SU-DHL-6 (cell line): Measurements from ENCODE around the gene GBP5.
"Not testable (repeated sequence)": the region's sequence is repeated elsewhere in the genome, so short reads cannot be mapped to it uniquely, and the experiment has no call there.

Experiments
- H2AFZ ChIP-seq: fragments of 200-600 bp; sonication (generic); 2 replicates; pipeline ENCODE4 v1.6.1; 2014; ENCODE audit warnings: low read depth, mild to moderate bottlenecking, moderate library complexity, mixed read lengths, antibody characterized with exemption, low read length; ENCODE audit not compliant: severe bottlenecking
- H3F3A ChIP-seq: fragments of 200-600 bp; shearing (Covaris generic); 2 replicates; pipeline ENCODE4 v1.6.0; 2016; ENCODE audit warnings: antibody characterized with exemption, mild to moderate bottlenecking; ENCODE audit not compliant: insufficient read depth
- H3K27ac ChIP-seq: fragments of 200-600 bp; sonication (generic); 2 replicates; pipeline ENCODE4 v1.5.1; 2016; ENCODE audit warnings: low read depth, mild to moderate bottlenecking, low read length, moderate library complexity, mixed read lengths
- H3K27me3 ChIP-seq: fragments of 200-600 bp; sonication (generic), shearing (Covaris generic); 2 replicates; pipeline ENCODE4 v1.6.0; 2014; ENCODE audit warnings: mild to moderate bottlenecking, low read length
- H3K36me3 ChIP-seq: fragments of 200-600 bp; sonication (generic); 2 replicates; pipeline ENCODE4 v1.6.1; 2014; ENCODE audit warnings: mild to moderate bottlenecking, low read length, mixed read lengths
- H3K4me2 ChIP-seq: fragments of 300-600, 200-600 bp; shearing (Covaris generic), sonication (generic); 2 replicates; pipeline ENCODE4 v1.6.0; 2014; ENCODE audit warnings: low read length, low read depth, mild to moderate bottlenecking; ENCODE audit not compliant: poor library complexity, severe bottlenecking
- H3K4me3 ChIP-seq: fragments of 200-600 bp; sonication (generic); 2 replicates; pipeline ENCODE4 v1.5.1; 2014; ENCODE audit warnings: antibody characterized with exemption, low read length, mild to moderate bottlenecking, mixed read lengths; ENCODE audit not compliant: insufficient read depth, poor library complexity, severe bottlenecking
- H3K79me2 ChIP-seq: fragments of 200-600 bp; sonication (generic); 2 replicates; pipeline ENCODE4 v1.6.1; 2014; ENCODE audit warnings: mild to moderate bottlenecking, low read length, moderate library complexity; ENCODE audit not compliant: insufficient read depth
- H3K9ac ChIP-seq: fragments of 200-600 bp; sonication (generic); 2 replicates; pipeline ENCODE4 v1.7.0; 2014; ENCODE audit warnings: mild to moderate bottlenecking, low read length
- H3K9me2 ChIP-seq: fragments of 200-600 bp; sonication (generic); replicated peaks from 2 replicates; pipeline ENCODE4 v1.6.1; 2014; ENCODE audit warnings: low read length; ENCODE audit not compliant: insufficient read depth
- H3K9me3 ChIP-seq: fragments of 200-600 bp; sonication (generic); 2 replicates; pipeline ENCODE4 v1.6.1; 2014; ENCODE audit warnings: low read length, mixed read lengths; ENCODE audit not compliant: insufficient read depth
- H4K20me1 ChIP-seq: fragments of 200-600 bp; sonication (generic); 2 replicates; pipeline ENCODE4 v1.6.1; 2014; ENCODE audit warnings: low read depth, mild to moderate bottlenecking, antibody characterized with exemption, low read length, moderate library complexity, mixed read lengths
- EZH2phosphoT487 ChIP-seq: fragments of 200-600 bp; sonication (generic), shearing (Covaris generic); conservative IDR thresholded peaks from 2 replicates; pipeline ENCODE4 v1.6.1; 2018; ENCODE audit warnings: mild to moderate bottlenecking, antibody characterized with exemption, low read length, moderate library complexity, mixed read lengths
- TF ChIP-seq, protein P1 (sequence below): fragments of 200-600 bp; sonication (generic); IDR thresholded peaks from one replicate; pipeline ENCODE4 v1.5.1; 2017; ENCODE audit warnings: antibody characterized with exemption, mild to moderate bottlenecking, low read length, moderate library complexity; ENCODE audit not compliant: insufficient read depth, poor library complexity, severe bottlenecking

GBP5 gene

DNA sequence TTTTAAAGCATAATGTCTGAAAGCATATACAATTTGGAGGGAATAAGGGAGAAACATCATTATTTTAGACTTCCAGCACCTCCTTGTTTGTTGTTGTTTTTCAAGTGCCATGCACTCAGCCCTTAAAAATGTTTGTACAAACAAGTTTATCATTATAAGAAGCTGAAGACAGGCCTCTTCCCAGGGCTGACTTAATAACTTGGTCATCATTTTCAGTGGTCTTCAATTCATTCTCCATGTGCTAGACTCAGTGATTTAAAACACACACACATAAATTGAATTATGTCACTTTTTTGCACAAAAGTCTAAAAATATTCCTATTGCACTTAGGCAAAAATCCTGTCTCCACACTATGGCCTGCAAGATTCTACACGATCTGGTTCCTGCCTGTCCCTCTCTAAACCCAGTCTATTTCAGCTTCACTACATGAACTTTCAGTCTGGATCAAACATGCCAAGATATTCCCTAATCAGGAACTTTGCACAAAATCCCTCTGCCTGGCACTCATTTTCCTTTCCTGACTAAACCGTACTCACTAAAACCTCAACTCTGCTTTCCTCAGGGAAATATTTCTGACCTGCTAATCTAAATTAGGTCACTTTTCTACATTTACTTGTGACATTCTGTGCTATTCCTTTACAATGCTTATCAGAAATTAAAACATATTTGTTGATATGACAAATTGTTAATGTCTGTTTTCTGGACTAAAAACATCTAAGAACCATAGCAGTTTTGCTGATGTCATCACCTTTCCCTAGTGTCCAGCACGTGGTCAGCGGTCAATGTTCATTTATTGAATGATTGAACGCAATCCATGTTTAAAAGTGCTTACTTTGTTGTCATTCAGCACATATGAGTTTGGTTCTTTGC, 14.8 kb upstream of the GBP5 start:
- H3K4me3 ChIP-seq: no peak overlapping the region

DNA sequence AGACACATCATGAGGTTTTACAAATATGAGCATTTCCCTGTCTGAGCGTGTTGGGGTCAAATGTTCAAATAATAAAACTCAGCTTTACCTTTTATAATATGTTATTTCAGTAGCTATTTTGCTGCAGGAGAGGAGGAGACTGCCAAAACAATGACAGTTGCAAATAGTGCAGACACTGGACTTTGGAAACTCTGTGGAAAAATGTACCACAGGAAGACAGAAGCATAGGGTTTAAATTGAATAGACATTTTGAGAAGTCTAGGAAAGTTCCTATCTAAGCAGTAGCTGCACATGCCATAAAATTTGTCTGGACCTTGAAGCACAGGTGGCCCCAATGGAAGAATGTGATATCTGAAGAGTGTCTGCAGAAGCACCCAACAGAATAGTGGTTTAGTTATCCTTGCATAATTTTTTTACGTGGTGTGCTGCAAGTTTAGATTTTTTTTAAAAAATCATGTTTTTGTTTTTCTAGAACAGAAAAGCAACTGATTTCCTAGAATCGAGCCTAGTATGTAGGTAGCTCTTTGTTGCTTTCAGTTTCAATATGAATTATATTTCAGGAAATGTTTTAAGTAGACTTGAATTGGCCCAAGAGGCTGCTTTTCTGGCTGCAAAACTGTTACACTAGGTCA, 14.0 kb upstream of the GBP5 start:
- H3K79me2 ChIP-seq: no peaks in the 10 kb centered on the region
- no peak for TF ChIP-seq EZH2phosphoT487
- TF ChIP-seq, protein P1, sequence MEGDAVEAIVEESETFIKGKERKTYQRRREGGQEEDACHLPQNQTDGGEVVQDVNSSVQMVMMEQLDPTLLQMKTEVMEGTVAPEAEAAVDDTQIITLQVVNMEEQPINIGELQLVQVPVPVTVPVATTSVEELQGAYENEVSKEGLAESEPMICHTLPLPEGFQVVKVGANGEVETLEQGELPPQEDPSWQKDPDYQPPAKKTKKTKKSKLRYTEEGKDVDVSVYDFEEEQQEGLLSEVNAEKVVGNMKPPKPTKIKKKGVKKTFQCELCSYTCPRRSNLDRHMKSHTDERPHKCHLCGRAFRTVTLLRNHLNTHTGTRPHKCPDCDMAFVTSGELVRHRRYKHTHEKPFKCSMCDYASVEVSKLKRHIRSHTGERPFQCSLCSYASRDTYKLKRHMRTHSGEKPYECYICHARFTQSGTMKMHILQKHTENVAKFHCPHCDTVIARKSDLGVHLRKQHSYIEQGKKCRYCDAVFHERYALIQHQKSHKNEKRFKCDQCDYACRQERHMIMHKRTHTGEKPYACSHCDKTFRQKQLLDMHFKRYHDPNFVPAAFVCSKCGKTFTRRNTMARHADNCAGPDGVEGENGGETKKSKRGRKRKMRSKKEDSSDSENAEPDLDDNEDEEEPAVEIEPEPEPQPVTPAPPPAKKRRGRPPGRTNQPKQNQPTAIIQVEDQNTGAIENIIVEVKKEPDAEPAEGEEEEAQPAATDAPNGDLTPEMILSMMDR: no peak
- no peak overlapping the region for H3K4me3 ChIP-seq
- H3K27me3 ChIP-seq: no peaks in the 10 kb centered on the region
- no peaks in the 10 kb centered on the region for H4K20me1 ChIP-seq
- H3K4me2 ChIP-seq: no peak overlapping the region
- H3K9me3 ChIP-seq: no peaks in the 10 kb centered on the region
- H3K9me2 ChIP-seq: no peaks in the 10 kb centered on the region
- no peaks in the 10 kb centered on the region for H3F3A ChIP-seq
- H3K27ac ChIP-seq: no peak overlapping the region
- no peak overlapping the region for H3K9ac ChIP-seq
- H2AFZ ChIP-seq: no peak overlapping the region
- no peaks in the 10 kb centered on the region for H3K36me3 ChIP-seq

More for the DNA sequence above, 14.8 kb upstream of the GBP5 start:
- Histone ChIP-seq H3K27me3 (no peaks in the 10 kb centered on the region), H3K36me3 (no peaks in the 10 kb centered on the region), H3K9me3 (no peaks in the 10 kb centered on the region), H4K20me1 (no peaks in the 10 kb centered on the region), H3F3A (no peaks in the 10 kb centered on the region), H2AFZ (no peak overlapping the region), H3K4me2 (no peak overlapping the region), H3K9ac (no peak overlapping the region), H3K79me2 (no peaks in the 10 kb centered on the region), H3K27ac (no peak overlapping the region), H3K9me2 (no peaks in the 10 kb centered on the region)
- no peak for TF ChIP-seq EZH2phosphoT487
- TF ChIP-seq, protein P1: no peak

DNA sequence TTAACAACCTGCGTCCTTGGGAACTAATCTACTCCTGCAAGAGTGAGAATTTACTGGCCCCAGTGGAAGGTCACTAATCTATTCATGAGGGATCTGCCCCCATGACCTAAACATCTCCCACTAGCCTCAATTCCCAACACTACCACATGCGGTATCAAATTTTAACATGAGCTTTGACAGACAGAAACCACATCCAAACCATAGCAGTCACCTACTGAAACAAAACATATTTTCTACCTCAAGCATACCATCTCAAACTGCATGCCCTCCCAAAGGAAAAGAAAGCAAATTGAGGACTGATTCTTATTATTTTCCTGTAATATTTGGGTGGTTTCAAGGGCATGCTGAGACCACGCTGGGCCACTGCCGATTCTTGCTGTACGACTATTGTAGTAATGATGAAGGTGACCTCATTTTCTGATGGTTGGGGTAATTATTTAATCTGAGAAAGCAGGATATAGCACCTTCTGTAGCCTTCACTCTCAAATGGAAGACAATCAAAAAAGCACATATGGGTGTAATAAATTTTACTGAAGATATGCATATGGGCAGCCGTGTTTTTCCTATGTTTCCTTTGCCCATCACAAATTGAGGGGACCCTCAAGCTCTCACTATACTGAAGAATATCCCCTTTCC, 13.2 kb upstream of the GBP5 start:
- H3K27ac ChIP-seq: no peak overlapping the region
- H3K9me2 ChIP-seq: no peaks in the 10 kb centered on the region
- no peaks in the 10 kb centered on the region for H3K79me2 ChIP-seq
- no peaks in the 10 kb centered on the region for H3K36me3 ChIP-seq
- no peaks in the 10 kb centered on the region for H3F3A ChIP-seq
- no peaks in the 10 kb centered on the region for H4K20me1 ChIP-seq
- no peak overlapping the region for H3K4me3 ChIP-seq
- no peak overlapping the region for H3K9ac ChIP-seq
- H2AFZ ChIP-seq: no peak overlapping the region
- no peak for TF ChIP-seq EZH2phosphoT487
- TF ChIP-seq, protein P1: no peak
- no peaks in the 10 kb centered on the region for H3K27me3 ChIP-seq
- no peak overlapping the region for H3K4me2 ChIP-seq
- H3K9me3 ChIP-seq: no peaks in the 10 kb centered on the region

DNA sequence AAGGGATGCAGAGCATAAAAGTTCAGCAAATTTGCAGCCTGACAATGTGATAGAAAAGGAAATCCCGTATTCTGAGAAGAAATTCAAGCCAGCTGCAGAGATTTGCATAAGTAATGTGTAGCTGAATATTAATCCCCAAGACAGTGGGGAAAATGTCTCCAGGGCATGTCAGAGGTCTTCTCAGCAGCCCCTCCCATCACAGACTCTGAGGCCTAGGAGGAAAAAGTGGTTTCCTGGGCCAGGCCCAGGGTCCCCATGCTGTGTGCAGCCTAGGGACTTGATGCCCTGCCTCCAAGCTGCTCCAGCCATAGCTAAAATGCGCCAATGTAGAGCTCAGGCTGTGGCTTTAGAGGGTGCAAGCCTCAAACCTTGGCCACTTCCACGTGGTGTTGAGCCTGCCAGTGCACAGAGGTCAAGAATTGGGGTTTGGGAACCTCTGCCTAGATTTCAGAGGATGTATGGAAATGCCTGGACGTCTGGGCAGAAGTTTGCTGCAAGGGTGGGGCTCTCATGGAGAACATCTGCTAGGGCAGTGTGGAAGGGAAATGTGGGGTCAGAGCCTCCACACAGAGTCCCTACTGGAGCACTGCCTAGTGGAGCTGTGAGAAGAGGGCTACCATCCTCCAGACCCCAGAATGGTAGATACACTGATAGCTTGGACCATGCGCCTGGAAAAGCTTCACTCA, 11.6 kb upstream of the GBP5 start:
- not testable (repeated sequence) for H3K9me2 ChIP-seq, H3K9ac ChIP-seq

More for the DNA sequence above, 11.6 kb upstream of the GBP5 start:
- not testable (repeated sequence) for H3K4me3 ChIP-seq, H3F3A ChIP-seq, H4K20me1 ChIP-seq, H3K27me3 ChIP-seq, H2AFZ ChIP-seq, H3K4me2 ChIP-seq, H3K9me3 ChIP-seq, H3K79me2 ChIP-seq, H3K36me3 ChIP-seq, H3K27ac ChIP-seq
